ENCODE data around the gene GLP2R. TPM values are rescaled to one million over a fixed set of nuclear protein-coding genes. Genes with fewer than 3 reads are reported as not detected.

Gene GLP2R
- total and polyA plus RNA-seq, 2 experiments from 2014 or later = not detected

DNA sequence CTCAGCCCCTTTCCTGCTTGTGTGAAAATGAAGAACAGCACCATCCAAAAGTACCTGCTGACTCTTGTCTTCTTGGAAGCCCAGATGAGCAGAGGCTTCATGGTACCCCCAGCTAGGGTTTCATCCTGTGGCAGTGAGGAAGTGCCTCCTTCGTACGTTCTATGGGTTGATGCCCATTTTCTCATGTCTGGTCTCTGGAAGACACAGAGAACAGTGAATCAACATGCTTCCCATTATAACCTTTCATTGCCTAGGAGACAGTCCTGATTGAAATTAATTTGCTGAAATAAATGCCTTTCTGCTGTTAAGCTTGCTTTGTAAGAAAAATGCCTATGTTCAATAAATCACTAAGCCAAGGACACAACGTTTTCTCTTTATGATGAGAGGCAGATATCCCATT lies 42.8 kb downstream of the GLP2R start:
- Histone ChIP-seq H4K20me1 (ENCODE audit: insufficient read depth) (no peaks in the 10 kb centered on the region), H3K4me2 (ENCODE audit: unreplicated experiment) (no peak overlapping the region), H3K79me2 (ENCODE audit: insufficient read depth) (no peaks in the 10 kb centered on the region), H3K4me3 (no peak overlapping the region), H2AFZ (no peak overlapping the region), H3K36me3 (ENCODE audit: low read depth) (no peaks in the 10 kb centered on the region), H3K27me3 (replicated peaks; ENCODE audit: insufficient read depth) (peaks cover 5% of the 10 kb centered on the region; the same call in 1 of the 2 replicates), H3K9me2 (ENCODE audit: insufficient read depth) (no peaks in the 10 kb centered on the region), H3F3A (ENCODE audit: insufficient read depth) (no peaks in the 10 kb centered on the region), H3K27ac (no peak overlapping the region), H3K9ac (no peak overlapping the region), H3K4me1 (ENCODE audit: insufficient read depth) (no peaks in the 10 kb centered on the region), H3K9me3 (ENCODE audit: low read depth) (no peaks in the 10 kb centered on the region)
- WGBS, 2 experiments (ENCODE audit: low coverage in 1 of 2, low lambda C conversion rate in 2 of 2, missing lambda C conversion rate in 2 of 2) = 36 to 39% methylated on average over 3 of the region's 3 CpGs
- in situ Hi-C loops (cut with MboI) = no loop called here
- TF ChIP-seq EZH2phosphoT487 (IDR thresholded peaks at IDR 0.05; ENCODE audit: insufficient read depth, low read depth) = no peak
- no peak for DNase-seq

GRCh38 chr17:9872852-9873251 lies 47.1 kb downstream of the GLP2R start:
- Histone ChIP-seq H3K27ac (no peak overlapping the region), H2AFZ (no peak overlapping the region), H3K4me2 (ENCODE audit: unreplicated experiment) (no peak overlapping the region), H3K27me3 (replicated peaks; ENCODE audit: insufficient read depth) (0 out of 2 replicates have a peak, but pooled peaks cover 5% of the 10 kb centered on the region), H3K9ac (no peak overlapping the region), H3K4me3 (no peak overlapping the region), H4K20me1 (ENCODE audit: insufficient read depth) (no peaks in the 10 kb centered on the region), H3K79me2 (ENCODE audit: insufficient read depth) (no peaks in the 10 kb centered on the region), H3K9me2 (ENCODE audit: insufficient read depth) (no peaks in the 10 kb centered on the region), H3F3A (ENCODE audit: insufficient read depth) (peaks cover 12% of the 10 kb centered on the region), H3K4me1 (ENCODE audit: insufficient read depth) (peaks cover 12% of the 10 kb centered on the region), H3K36me3 (ENCODE audit: low read depth) (no peaks in the 10 kb centered on the region), H3K9me3 (ENCODE audit: low read depth) (no peaks in the 10 kb centered on the region)
- in situ Hi-C loops (cut with MboI) = no loop called here
- 58 to 70% methylated on average over 6 of the region's 6 CpGs for WGBS, 2 experiments (ENCODE audit: low coverage in 1 of 2, low lambda C conversion rate in 2 of 2, missing lambda C conversion rate in 2 of 2)
- no peak for DNase-seq
- TF ChIP-seq EZH2 (IDR thresholded peaks at IDR 0.05; ENCODE audit: insufficient read depth, poor library complexity, severe bottlenecking) = no peak

- TF ChIP-seq EZH2 (IDR thresholded peaks at IDR 0.05; ENCODE audit: insufficient read depth, poor library complexity, severe bottlenecking) = no peak
- TF ChIP-seq EZH2phosphoT487 (IDR thresholded peaks at IDR 0.05; ENCODE audit: insufficient read depth, low read depth) = no peak
- no peak for DNase-seq
- Histone ChIP-seq H3K4me2 (ENCODE audit: unreplicated experiment) (no peak overlapping the region), H3K4me1 (ENCODE audit: insufficient read depth) (peaks cover 12% of the 10 kb centered on the region), H3K9ac (no peak overlapping the region), H3K9me2 (ENCODE audit: insufficient read depth) (no peaks in the 10 kb centered on the region), H3F3A (ENCODE audit: insufficient read depth) (peaks cover 12% of the 10 kb centered on the region), H2AFZ (no peak overlapping the region), H3K9me3 (ENCODE audit: low read depth) (no peaks in the 10 kb centered on the region), H3K36me3 (ENCODE audit: low read depth) (no peaks in the 10 kb centered on the region), H3K27me3 (replicated peaks; ENCODE audit: insufficient read depth) (0 out of 2 replicates have a peak, but pooled peaks cover 5% of the 10 kb centered on the region), H3K4me3 (no peak overlapping the region), H4K20me1 (ENCODE audit: insufficient read depth) (no peaks in the 10 kb centered on the region), H3K79me2 (ENCODE audit: insufficient read depth) (no peaks in the 10 kb centered on the region), H3K27ac (no peak overlapping the region)
- in situ Hi-C loops (cut with MboI) = no loop called here
- 72 to 78% methylated on average over 3 of the region's 3 CpGs for WGBS, 2 experiments (ENCODE audit: low coverage in 1 of 2, low lambda C conversion rate in 2 of 2, missing lambda C conversion rate in 2 of 2)
Measured at GRCh38 chr17:9874722-9875121, 49.0 kb downstream of the GLP2R start.

- no peak overlapping the region for H2AFZ ChIP-seq
- H3K4me1 ChIP-seq (ENCODE audit: insufficient read depth) = peaks cover 15% of the 10 kb centered on the region
- peak; percentile 72 for DNase-seq
- no peaks in the 10 kb centered on the region for H3K9me3 ChIP-seq (ENCODE audit: low read depth)
- WGBS, 2 experiments (ENCODE audit: low coverage in 1 of 2, low lambda C conversion rate in 2 of 2, missing lambda C conversion rate in 2 of 2) = 15 to 22% methylated on average over 3 of the region's 3 CpGs
- H3K36me3 ChIP-seq (ENCODE audit: low read depth) = no peaks in the 10 kb centered on the region
- H3K27me3 ChIP-seq (replicated peaks; ENCODE audit: insufficient read depth) = 0 out of 2 replicates have a peak, but pooled peaks cover 5% of the 10 kb centered on the region
- H3K9me2 ChIP-seq (ENCODE audit: insufficient read depth) = no peaks in the 10 kb centered on the region
- H3K9ac ChIP-seq = no peak overlapping the region
- no peaks in the 10 kb centered on the region for H3K79me2 ChIP-seq (ENCODE audit: insufficient read depth)
- no peaks in the 10 kb centered on the region for H4K20me1 ChIP-seq (ENCODE audit: insufficient read depth)
- no peak for TF ChIP-seq EZH2phosphoT487 (IDR thresholded peaks at IDR 0.05; ENCODE audit: insufficient read depth, low read depth)
- no peak overlapping the region for H3K4me2 ChIP-seq (ENCODE audit: unreplicated experiment)
- no peak overlapping the region for H3K27ac ChIP-seq
- in situ Hi-C loops (cut with MboI) = no loop called here
- no peak overlapping the region for H3K4me3 ChIP-seq
- peaks cover 12% of the 10 kb centered on the region for H3F3A ChIP-seq (ENCODE audit: insufficient read depth)
Measured at GRCh38 chr17:9875441-9875840, 49.7 kb downstream of the GLP2R start.

- H3F3A ChIP-seq (ENCODE audit: insufficient read depth) = peaks cover 12% of the 10 kb centered on the region
- no peak overlapping the region for H2AFZ ChIP-seq
- peaks cover 20% of the 10 kb centered on the region for H3K4me1 ChIP-seq (ENCODE audit: insufficient read depth)
- no peaks in the 10 kb centered on the region for H3K79me2 ChIP-seq (ENCODE audit: insufficient read depth)
- no peak for DNase-seq
- no peak overlapping the region for H3K27ac ChIP-seq
- H3K27me3 ChIP-seq (replicated peaks; ENCODE audit: insufficient read depth) = no peaks in the 10 kb centered on the region
- in situ Hi-C loops (cut with MboI) = no loop called here
- 66% methylated on average over 3 of the region's 3 CpGs for WGBS, 2 experiments (ENCODE audit: low coverage in 1 of 2, low lambda C conversion rate in 2 of 2, missing lambda C conversion rate in 2 of 2)
- no peaks in the 10 kb centered on the region for H3K9me2 ChIP-seq (ENCODE audit: insufficient read depth)
- TF ChIP-seq EZH2phosphoT487 (IDR thresholded peaks at IDR 0.05; ENCODE audit: insufficient read depth, low read depth) (no peak), EZH2 (IDR thresholded peaks at IDR 0.05; ENCODE audit: insufficient read depth, poor library complexity, severe bottlenecking) (no peak)
- no peak overlapping the region for H3K9ac ChIP-seq
- no peaks in the 10 kb centered on the region for H3K36me3 ChIP-seq (ENCODE audit: low read depth)
- H3K9me3 ChIP-seq (ENCODE audit: low read depth) = peaks cover 3% of the 10 kb centered on the region
- H3K4me2 ChIP-seq (ENCODE audit: unreplicated experiment) = no peak overlapping the region
- H4K20me1 ChIP-seq (ENCODE audit: insufficient read depth) = no peaks in the 10 kb centered on the region
- H3K4me3 ChIP-seq = no peak overlapping the region
Measured at GRCh38 chr17:9878356-9878755, 52.6 kb downstream of the GLP2R start.

Measured in GM23248 (cell line).